Limb (tissue), 2 donors: ENCODE results near the gene ITGA3.
A peak's percentile ranks its signal among the peaks of the same experiment; 100 is the strongest.

ENCODE experiments used
- DNase-seq, 2 donors: peaks; one replicate each; pipeline ENCODE4 v3.0.0-alpha.2; 2016; ENCODE audit errors: extremely low spot score in 2 of 2

The ITGA3 gene

GRCh38 chr17:50067996-50068395, 12.1 kb downstream of the ITGA3 start:
- DNase-seq, result no peak

GRCh38 chr17:50070908-50071680, 15.2 kb downstream of the ITGA3 start:
- no peak for DNase-seq

GRCh38 chr17:50071692-50072091, 15.8 kb downstream of the ITGA3 start:
- no peak for DNase-seq

- DNase-seq, result no peak
Observed at GRCh38 chr17:50072130-50072529, 16.2 kb downstream of the ITGA3 start.

- no peak for DNase-seq
Observed at GRCh38 chr17:50072925-50073324, 17.0 kb downstream of the ITGA3 start.

- DNase-seq, result no peak
Observed at GRCh38 chr17:50074227-50074626, 18.3 kb downstream of the ITGA3 start.

- no peak for DNase-seq
Observed at GRCh38 chr17:50075446-50076032, 19.6 kb downstream of the ITGA3 start.

- no peak for DNase-seq
Observed at GRCh38 chr17:50076221-50076590, 20.3 kb downstream of the ITGA3 start.

- DNase-seq, result peak in 1 of 2 donors; percentile 56
Observed at GRCh38 chr17:50076591-50077235, 20.8 kb downstream of the ITGA3 start.

- no peak for DNase-seq
Observed at GRCh38 chr17:50078430-50078829, 22.5 kb downstream of the ITGA3 start.

DNA sequence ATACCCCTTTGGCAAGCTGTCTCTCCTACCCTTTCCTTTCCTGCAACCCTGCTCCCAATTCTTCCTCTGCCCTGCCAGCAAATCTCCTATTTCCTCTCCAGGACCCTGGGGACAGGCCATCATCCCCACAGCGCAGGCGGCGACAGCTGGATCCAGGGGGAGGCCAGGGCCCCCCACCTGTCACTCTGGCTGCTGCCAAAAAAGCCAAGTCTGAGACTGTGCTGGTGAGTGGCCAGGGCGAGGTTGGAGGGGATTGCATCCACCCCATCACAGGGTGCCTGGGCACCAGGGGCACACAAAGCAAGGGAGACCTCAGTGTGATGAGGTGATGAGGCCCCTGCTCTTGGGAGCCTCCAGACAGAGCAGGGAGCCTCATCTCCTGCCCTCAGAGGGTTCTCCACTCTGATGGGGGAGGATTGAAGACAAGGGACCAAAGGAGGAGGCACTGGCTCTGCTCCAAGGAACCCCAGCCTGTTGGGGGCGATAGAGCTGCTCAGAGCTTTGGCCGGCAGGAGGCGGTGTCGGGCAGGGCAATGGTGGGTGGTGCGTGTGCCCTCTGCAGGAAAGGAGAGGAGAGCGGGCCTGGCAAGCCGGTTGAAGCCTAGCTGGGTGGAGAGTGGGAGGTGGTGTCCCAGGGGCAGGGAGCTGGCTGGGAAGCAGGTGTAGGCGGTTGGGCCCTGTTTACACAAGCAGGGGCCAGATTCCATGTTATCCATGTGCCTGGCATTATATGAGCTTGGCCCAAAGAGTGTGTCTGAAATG, 23.6 kb downstream of the ITGA3 start:
- no peak for DNase-seq

DNA sequence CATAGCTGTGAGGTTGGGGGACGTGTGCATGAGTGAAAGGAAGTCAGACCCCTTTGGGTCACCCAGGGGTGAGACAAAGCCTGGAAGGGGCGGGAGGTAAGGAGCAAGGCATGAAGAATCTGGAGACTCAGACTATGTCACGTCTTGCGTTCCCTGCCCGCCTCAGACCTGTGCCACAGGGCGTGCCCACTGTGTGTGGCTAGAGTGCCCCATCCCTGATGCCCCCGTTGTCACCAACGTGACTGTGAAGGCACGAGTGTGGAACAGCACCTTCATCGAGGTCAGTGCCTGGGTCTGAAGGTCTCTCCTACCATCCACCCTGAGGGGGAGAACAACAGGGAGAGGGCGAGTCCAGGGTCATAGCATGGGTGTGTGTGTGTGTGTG, 24.2 kb downstream of the ITGA3 start:
- DNase-seq, result no peak

DNA sequence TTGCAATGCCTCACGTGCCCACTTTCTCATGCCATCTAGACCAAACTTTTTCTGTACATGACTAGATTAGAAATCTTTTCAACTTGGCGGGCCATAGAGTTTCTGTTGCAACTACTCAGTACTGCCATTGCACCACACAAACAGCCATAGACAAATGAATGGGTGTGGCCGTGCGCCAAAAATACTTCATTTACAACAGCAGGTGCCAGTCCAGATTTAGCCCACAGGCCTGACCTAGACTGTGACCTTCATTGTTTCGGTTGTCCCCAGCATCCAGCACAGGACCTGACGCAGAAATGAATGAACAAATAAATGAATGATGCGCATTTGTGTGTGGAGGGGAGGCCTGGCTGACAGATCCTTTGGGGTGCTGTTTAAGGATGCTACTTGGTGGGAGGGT, 24.9 kb downstream of the ITGA3 start:
- DNase-seq, result no peak

DNA sequence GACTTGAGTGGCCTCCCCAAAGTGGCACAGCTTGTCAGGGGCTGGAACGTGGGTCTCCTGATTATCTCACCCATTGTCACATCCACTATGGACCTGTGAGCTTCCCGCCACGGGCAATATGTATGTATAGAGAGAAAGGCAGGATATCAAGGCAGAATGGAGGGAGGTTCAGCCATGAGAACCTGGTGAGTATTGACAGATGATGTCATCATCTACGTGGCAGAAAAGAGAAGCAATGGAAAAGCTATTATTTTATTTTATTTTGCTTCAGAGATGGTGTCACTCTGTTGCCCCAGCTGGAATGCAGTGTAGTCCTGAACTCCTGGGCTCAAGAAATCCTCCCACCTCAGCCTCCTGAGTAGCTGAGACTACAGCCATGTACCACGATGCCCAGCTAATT, 25.8 kb downstream of the ITGA3 start:
- DNase-seq, result no peak

- DNase-seq, result peak; percentile 67 to 84
Observed at GRCh38 chr17:50087246-50087911, 31.5 kb downstream of the ITGA3 start.

- DNase-seq, result peak in 1 of 2 donors; percentile 27
Observed at GRCh38 chr17:50087912-50088405, 32.0 kb downstream of the ITGA3 start.

- DNase-seq, result no peak
Observed at GRCh38 chr17:50088952-50089825, 33.3 kb downstream of the ITGA3 start.

GRCh38 chr17:50090071-50090470, 34.2 kb downstream of the ITGA3 start:
- DNase-seq, result no peak

DNA sequence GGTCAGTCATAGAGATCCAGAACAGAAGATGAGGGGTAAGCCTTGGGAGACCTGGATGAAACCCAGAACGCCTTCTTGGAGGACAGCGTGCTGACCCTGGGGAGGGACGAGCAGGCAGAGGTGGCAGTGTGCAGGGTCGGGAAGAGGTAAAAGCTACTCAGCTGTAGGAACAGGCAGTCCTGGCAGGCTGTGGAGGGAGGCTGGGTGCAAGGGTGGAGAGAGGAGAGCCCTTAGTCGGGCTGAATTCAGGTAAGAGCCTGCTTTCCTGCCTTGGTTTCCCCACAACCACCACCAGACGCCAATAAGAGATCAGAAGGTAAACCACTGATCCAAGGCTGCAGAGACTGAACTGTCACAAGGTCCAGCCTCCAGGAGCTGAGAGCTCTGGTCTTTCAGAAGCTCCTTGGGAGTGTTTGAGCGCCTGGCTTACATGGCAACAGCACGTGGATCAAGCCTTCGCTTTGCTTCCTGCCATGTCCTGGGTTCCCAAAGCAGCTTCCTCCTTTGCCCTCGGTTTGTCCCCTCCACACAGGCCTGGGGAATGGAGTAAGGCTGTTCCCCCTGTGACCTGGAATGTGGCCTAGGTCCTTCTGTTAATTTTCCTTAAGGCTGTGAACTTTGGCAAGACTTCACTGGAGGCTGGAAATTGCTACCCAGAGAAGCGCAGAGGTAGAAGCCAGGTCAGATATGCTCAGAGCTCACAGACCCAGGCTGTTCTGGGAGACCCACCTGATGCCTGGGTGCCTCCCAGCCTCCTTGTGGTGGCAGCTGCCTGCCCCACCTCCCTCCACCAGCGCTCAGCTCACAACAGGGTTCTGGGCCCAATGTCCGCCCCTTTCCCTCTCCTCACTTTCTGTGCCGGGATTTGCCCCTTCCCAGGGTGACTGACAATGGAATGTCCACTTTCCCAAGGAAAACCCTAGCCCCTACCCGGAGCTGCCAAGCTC, 35.3 kb downstream of the ITGA3 start:
- DNase-seq, result no peak
